Activated CD8-positive, alpha-beta memory T cell treated with anti-CD3 and anti-CD28 coated beads for 4 hours (primary cell): ENCODE data around the gene TRIP4.
"Not testable (repeated sequence)": the region's sequence is repeated elsewhere in the genome, so short reads cannot be mapped to it uniquely, and the experiment has no call there.

Experiments
- DNase-seq, 2 donors: peaks; one replicate each; pipeline ENCODE4 v3.0.0-alpha.2; 2020; ENCODE audit warnings: low read depth in 2 of 2

Gene TRIP4

DNA sequence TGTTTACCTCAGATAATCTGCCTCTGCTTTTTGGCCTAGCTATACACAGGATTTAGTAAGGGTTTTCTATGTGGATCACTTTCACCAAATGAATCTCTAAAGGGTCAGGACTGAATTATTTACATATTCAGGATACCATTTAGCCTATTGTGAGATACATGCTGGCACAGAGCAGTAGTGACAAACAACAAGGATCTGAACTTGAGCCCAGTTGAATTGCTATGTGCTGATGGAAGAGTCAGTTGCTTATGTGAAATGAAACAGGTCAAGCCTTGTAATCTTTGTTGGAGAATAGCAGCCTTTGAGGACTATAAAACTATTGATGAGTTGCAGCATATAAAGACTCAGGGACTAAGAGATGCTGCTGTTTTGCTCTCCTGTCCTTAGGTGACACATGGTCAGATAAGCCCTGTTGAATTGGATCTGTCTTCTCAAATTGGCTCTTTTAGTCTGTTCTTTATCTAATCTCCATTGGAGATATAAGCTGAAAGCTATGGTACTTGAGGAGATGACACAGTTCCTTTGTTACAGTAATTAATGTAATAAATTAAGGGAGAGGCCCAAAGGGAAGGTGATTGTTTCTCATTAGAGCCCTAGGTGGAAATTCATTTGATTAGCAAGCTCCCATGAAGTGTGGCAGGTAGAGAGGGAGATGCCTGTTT, 103.1 kb downstream of the TRIP4 start:
- no peak for DNase-seq

DNA sequence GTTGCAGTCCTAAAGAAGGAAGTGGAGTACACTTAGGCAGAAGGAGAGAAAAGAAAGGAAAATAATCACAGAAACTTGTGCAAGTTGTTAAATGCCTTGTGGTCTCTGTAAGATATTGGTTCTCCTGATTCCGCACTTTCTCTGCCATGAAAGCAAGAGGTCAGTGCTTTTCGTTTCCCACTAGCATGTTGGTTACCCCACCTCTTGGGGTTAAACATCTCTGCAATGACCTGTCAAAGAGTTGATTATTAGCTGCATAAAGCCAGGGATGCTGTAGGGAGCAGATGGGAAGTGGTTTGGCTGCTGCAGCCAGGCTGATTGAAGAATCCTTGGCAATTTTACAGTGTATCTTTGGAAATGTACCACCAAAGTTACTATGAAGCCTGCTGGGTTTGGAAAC, 106.0 kb downstream of the TRIP4 start:
- DNase-seq: no peak

DNA sequence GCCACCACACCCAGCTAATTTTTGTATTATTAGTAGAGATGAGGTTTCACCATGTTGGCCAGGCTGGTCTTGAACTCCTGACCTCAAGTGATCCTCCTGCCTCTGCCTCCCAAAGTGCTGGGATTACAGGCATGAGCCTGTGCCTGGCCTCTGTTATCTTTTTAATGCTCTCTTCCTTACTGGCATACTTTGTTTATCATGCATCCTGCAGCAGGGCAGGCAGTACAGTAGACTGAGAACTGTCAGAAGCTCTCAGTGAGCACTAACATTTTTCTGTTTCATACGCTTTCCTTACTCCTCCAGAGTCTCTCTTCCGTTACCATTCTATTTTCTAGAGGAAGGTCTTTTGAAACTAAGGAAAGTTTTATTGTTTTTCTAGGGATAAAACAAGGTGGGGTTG, 108.3 kb downstream of the TRIP4 start:
- DNase-seq: not testable (repeated sequence)

DNA sequence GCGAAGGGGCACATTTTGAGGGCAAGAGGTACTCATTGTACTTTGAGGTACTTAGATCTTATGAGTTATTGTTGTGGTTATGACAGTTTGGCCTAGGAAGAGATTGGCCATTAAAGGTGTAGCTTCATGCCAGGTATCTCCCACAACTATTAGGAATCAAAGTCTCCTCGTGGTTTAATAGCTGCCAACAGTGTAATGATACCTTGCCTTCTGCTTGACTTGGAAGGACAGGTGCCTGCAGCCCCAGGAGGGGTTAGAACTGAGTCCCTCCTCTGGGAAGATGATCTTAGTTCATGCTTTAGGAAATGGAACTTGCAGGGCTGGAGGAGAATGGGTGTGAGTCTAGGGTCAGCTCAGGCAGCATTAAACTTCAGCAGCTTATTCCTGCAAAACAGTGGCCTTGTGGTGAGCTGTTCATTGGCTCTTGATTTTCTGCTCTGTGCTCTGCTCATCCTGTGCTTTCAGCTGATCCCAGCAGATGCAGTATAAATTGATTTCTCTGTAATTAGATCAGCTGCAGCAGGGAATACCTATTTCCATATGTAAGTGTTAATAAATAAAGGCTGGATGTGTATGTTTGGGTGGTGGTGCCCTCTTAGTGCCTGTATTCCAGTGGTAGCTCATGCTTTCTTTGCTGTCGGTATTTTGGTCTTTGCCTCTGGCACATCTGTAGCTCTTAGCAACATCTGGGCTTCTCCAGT, 113.2 kb downstream of the TRIP4 start:
- no peak for DNase-seq

DNA sequence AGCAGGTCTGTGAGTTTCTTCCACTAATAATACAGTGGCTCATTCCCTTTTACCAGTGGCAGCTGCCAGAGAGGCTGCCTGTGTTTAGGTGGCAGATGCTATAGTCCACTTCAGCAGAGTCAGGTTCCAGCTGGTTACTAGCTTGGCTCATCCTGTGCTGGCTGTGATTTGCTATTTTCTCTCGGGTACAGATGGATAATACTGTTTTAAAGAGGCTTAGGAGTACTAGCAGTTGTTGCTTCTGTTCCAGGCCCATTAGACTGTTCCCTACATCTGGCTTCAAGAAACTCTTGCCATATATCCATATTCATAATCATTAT, 113.7 kb downstream of the TRIP4 start:
- DNase-seq: no peak

DNA sequence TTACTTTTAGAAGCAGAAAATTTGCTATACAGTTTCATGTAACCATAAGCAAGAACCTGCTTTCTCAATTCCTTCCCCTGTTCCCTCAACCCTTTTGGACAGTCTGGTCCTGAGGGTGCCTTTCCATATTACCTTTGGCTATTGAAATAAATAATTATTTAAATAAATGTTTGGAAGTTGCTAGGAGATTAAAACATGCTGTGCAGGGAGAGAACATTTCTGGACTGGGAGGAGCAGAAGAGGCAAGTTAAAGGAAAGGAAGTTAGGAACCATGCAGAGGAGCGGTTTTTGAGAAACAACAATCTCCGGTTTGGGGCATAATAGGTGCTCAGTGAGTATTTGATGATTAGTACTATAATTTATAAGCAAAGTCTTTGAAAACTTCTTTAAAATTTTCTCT, 114.5 kb downstream of the TRIP4 start:
- no peak for DNase-seq

DNA sequence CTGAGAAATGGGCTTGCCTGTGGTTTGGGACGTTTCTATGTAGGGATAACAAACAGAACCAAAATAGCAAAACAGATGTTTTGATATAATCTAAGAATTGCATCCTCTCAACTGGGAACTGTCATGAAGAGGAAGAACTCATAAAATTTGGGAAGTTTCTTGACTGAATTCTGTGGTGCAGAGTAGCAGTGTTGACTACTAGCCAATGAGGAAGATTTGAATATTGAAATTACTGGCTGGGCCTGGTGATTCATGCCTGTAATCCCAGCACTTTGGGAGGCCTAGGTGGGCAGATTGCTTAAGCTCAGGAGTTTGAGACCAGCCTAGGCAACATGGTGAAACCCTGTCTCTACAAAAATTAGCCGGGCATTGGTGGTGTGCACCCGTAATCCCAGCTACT, 114.9 kb downstream of the TRIP4 start:
- DNase-seq: no peak

DNA sequence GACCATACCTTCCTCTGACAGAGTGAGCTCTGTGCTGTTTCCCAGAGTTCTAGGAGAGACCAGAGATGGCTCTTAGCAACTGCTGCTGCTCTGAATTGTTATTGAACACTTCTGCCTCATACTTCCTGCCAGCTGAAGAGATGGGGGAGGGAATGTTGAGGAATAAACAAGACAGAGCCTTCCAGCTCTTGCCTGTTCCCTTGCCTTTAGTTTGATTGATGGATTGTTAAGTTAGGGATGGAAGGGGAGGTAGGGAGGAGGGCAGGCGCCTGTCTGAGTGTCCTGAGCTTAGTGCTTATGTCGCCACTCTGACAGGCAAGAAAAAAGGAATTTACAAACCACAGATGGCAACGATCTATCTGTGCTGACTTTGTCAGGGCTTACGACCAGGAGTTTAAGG, 115.6 kb downstream of the TRIP4 start:
- DNase-seq: no peak

DNA sequence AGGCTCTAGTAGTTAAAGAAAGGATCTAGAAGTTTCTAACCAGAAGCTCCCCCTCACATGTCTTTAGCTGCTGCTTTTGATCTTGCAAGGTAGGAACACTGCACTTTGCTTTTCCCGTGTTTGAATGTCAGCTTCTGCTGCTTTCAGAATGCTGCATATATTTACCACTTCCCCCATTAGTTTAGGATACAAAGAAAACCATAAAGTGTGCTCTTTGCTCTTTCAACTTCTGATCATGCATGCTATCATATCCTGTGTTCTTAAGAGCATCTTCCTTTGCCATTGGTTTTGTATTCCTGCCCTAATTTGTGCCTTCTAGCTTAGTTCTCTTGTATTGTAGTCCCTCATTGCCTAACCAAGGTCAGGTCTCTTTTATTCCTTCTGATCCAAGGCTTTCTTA, 116.0 kb downstream of the TRIP4 start:
- DNase-seq: no peak
